ENCODE results near the gene SEPTIN5. TPM values are rescaled to one million over a fixed set of nuclear protein-coding genes. Genes with fewer than 3 reads are reported as not detected.

Gene SEPTIN5
- polyA plus RNA-seq, 12 donors: 87.7 to 138 (median 115) TPM; not detected in 1

DNA sequence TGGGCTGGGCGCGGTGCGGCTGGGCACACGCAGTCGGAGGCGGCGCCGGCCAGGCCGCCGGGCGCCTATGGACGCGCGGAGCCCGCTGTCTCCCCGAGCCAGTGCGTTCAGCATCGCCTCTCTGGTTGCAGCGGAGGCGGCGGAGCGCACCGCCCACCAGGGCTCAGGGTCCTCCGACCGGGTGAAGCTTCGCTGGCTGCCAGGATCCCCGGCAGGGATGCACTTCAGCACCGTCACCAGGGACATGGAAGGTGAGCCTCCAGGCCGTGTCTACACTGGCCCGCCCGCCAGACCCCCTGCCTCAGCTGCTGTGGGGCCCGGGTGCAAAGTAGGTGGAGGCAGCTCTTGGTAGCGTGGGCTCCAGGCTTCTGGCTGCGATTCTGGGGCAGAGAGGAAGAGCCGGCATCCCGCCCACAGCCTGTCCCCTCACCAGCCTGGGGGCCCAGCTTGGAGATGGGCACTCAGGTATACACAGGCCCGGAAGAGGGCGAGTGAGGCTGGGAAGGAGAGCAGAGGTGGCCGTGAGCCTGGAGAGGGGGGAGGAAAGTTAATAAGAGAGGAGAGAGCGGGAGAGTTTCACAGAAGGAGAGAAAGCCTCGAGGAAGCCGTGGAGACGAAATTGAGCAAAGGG lies 45.2 kb downstream of the SEPTIN5 start:
- no peak for DNase-seq

DNA sequence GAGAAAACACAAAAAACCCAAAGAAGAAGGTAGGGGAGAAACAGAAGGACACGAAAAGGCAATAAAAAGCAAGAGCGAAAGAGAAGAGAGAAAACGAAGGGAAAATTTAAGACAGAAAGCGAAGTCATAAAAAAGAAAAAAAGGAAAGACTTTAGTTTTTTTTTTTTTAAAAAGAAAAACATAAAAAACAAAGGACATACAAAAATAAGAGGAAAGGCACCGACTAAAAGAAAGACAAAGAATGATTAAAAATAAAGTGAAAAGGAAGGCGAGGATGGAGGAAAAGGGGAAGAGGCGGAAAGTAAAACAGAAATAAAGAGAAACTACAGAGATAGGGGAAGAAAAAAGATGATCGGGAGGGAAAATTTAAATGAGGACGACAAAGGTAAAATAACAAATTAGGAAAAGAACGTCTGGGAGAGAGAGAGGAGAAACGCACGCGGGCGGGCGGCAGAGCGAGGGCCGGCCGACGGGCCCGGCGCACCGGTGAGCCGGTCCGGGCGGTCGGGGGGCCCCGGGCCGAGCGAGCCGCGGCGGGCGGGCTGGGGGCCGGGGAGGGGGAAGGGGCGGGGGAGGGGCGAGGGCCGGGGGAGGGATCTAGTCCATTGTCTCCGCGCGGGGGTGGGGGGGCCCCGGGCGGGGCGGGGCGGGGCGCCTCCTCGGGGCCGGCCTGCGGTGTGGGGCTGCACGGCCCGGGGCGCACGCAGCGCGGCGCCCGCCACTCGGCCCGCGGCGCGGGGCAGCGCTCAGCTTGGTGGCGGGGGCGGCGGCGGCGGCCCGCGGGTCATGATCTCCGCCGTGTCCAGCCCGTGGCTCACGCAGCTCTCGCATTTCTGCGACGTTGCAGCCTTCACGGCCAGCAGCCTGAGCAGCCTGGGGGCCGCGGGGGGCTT lies 46.0 kb downstream of the SEPTIN5 start, which contains the start of gene TBX1:
Gene TBX1, plus strand, starts transcription at position 721 of the 893 bp plus-strand sequence. Its CDS starts 66 bp downstream, at position 787.
- no peak for DNase-seq

- no peak for DNase-seq
These were observed 46.8 kb downstream of the SEPTIN5 start for GRCh38 chr22:19760951-19761724.

DNA sequence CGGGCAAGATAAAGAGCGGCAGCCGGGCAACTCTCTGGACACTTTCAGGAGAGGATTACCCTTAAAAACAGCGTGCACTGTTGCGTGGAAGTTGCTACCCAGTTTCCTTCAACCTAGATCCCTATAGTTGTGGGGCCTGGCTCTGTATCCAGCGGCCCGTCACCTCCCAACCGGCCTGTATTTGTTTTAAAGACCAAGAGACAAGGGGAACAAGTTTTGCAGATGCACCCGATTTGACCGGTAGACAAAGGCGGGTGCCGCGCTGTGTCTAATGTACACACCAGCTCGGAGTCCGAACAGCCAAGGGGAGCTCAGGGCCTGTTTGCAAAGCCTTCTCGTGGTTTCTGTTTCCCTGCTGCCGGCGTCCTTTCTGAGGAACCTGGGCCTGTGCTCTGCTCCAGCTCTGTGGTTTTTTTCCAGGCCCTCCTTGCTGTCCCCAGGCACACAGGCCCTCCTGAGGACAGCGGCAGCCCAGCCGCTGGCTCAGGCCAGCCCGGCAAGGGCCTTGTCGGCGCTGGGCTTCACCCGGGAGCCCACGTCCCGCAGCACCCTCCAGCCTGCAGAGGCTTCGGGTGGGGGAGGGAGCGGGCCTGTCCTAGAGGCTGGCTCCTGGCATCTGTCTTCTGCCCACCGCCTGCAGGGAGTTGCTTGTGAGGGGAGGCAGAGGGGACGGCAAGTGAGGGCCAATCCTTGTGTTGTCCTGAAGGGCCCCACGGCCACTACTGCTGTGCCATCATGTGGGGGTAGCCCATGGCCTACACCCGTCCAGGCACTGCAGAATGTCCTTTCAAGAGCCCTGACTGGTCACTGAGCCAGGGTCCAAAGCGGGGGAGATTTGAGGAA lies 47.6 kb downstream of the SEPTIN5 start:
- no peak for DNase-seq

- DNase-seq: no peak
These were observed 48.5 kb downstream of the SEPTIN5 start for GRCh38 chr22:19762568-19763457.

GRCh38 chr22:19763458-19764298 lies 49.4 kb downstream of the SEPTIN5 start:
- no peak for DNase-seq

DNA sequence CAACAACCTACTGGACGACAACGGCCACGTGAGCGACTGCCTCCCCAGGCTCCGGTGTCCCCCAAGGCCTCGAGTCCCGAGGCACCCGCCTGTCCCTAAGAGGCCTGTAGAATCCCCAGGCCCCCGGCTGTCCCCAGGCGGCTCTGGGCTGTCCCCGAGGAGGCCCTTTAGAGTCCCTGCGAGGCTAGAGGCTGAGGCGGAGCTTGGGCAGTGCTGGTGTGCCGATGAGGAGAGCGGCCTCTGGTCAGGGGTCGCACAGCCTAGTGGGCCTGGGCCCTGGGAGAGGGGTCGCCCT lies 49.9 kb downstream of the SEPTIN5 start:
- no peak for DNase-seq

DNA sequence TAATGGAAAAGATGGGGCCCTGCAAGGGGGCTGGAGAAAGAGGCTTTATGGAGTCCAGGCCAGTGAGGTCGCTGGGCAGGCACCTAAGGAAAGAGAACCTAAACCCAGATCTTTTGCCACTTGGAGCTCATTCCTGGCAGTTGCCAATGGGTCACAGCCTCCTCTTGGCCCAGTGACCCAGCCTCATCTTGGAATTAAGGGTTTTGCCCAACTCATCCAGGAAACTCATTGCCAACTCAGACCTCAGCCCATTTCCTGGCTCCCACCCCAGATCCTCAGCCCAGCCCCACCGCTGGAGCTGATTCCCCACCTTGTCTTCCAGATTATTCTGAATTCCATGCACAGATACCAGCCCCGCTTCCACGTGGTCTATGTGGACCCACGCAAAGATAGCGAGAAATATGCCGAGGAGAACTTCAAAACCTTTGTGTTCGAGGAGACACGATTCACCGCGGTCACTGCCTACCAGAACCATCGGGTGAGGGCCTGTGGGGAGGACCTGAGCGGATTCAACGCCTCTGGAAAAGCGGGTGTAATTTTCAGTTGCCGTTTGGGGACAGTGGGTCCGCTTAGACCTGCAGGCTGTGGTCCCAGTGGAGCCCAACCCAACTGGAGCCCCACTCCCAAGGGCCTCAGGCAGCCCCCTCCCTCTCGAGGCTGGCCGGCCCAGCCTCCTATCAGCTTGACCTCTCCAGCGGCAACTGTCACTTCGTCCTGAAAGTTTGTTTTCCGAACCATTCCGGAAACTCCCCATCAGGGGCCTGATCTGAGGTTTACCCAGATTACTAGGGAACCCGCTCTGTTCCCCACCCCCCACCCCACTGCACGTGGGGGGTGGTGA lies 50.6 kb downstream of the SEPTIN5 start:
- DNase-seq: no peak

DNA sequence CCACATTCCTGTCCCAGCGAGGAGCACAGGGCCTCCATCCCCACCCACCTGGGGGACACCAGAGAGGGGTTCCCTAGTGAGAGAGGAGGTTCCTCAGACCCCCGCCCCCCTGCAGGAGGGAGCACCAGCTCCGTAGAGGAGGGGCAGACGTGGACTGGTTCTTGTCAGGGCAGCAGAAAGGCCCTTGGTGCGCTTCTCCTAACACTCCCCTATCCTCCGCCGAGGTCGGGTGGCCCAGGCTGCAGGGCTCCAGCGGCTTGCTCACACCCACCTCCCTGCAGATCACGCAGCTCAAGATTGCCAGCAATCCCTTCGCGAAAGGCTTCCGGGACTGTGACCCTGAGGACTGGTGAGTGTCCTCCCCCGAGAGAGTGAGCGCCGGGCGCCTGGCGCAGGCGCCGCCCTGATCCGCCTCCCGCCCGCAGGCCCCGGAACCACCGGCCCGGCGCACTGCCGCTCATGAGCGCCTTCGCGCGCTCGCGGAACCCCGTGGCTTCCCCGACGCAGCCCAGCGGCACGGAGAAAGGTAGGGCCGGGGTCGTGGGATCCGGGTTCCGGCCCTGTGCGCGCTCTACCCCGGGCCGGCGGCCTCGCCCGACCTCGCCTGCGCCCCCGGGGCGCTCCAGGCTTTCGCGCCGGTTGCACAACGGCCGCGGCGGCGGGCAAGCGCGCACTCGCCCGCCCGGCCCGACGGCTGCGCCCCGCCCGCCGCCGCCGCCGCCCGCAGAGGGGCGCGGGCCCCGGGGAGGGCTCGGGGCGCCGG lies 51.4 kb downstream of the SEPTIN5 start:
- DNase-seq: no peak

GRCh38 chr22:19766240-19766510 lies 51.9 kb downstream of the SEPTIN5 start:
- no peak for DNase-seq

GRCh38 chr22:19766511-19767426 lies 52.5 kb downstream of the SEPTIN5 start:
- no peak for DNase-seq

GRCh38 chr22:19767427-19768341 lies 53.4 kb downstream of the SEPTIN5 start:
- DNase-seq: no peak

DNA sequence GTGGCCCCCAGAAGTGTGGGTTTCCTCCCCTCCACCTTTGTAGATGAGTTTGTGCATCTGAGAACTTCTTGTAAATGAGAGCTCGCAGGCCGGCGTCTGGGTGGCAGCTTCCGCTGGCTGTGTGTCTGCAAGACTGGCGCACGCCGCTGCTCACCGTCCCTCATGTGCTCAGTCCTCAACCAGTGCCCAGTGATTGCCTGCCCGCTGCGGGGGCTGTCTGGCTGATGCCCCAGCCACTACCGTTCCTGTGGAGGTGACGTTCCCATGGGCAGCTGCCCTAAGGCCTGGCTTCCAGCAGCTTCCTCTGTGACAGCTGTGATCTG lies 55.1 kb downstream of the SEPTIN5 start:
- no peak for DNase-seq

- DNase-seq: no peak
These were observed 56.3 kb downstream of the SEPTIN5 start for GRCh38 chr22:19770349-19771220.

GRCh38 chr22:19772422-19772672 lies 58.0 kb downstream of the SEPTIN5 start:
- DNase-seq: no peak
